Measurements from ENCODE around the gene ARHGAP20.

ARHGAP20 gene

DNA sequence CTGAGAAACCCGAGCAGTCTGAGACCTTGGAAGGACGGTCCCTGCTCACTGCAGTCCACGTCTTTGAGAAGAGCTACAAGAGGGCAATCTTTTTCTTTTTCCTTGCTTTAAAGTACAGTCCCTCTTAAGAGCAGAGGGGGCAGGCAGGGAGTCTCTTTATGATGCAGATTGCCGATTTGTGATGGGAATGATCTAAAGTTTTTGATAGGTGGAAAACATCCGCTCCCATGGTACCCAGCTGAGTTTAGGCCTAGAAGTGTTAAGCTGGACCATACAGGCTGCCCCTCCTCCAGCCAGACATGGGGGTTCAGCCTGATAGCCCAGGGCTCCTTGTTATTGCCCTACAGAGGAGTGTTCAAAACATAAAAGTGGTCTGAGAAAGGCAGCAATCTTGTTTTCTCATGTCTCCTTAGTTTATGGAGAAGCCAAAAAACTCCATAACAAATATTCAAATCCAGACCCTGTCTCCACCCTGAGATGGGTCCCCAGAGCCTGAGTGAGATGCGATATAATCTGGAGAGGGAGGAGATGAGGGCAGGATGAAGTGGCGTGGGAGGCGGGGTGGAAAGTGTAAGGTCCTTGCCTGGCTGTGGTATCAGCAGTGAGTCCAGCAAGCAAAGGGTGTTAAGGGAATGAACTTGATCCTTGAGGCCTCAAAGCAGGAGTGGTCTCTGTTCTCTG, 147.4 kb downstream of the ARHGAP20 start:
- no peak for DNase-seq

DNA sequence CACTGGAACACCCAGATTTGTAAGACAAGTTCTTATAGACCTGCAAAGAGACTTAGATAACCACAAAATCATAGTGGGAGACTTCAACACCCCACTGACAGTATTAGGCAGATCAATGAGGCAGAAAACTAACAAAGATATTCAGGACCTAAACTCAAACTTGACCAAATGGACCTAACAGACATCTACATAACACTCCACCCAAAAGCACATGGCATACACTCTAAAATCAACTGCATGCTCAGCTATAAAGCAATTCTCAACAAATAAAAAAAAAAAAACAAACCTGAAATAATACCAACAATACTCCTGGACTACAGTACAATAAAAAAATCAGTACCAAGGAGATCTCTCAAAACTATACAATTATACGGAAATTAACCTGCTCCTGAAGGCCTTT, 167.5 kb downstream of the ARHGAP20 start:
- Histone ChIP-seq H3K9me3 (peaks cover 0 to 6% (median 0%) of the 10 kb centered on the region in 3 donors), H3K4me1 (no peaks in the 10 kb centered on the region), H3K27me3 (no peaks in the 10 kb centered on the region), H3K27ac (no peak overlapping the region), H3K4me3 (no peak overlapping the region), H3K36me3 (no peaks in the 10 kb centered on the region)
- TF ChIP-seq, protein P1, sequence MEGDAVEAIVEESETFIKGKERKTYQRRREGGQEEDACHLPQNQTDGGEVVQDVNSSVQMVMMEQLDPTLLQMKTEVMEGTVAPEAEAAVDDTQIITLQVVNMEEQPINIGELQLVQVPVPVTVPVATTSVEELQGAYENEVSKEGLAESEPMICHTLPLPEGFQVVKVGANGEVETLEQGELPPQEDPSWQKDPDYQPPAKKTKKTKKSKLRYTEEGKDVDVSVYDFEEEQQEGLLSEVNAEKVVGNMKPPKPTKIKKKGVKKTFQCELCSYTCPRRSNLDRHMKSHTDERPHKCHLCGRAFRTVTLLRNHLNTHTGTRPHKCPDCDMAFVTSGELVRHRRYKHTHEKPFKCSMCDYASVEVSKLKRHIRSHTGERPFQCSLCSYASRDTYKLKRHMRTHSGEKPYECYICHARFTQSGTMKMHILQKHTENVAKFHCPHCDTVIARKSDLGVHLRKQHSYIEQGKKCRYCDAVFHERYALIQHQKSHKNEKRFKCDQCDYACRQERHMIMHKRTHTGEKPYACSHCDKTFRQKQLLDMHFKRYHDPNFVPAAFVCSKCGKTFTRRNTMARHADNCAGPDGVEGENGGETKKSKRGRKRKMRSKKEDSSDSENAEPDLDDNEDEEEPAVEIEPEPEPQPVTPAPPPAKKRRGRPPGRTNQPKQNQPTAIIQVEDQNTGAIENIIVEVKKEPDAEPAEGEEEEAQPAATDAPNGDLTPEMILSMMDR (IDR thresholded peaks at IDR 0.05) = no peak
- no peak for DNase-seq
- intact Hi-C loops (cut with DNase I; ENCODE audit: low total_unique reads) = no loop called here

More for the DNA sequence above, 147.4 kb downstream of the ARHGAP20 start:
- no peaks in the 10 kb centered on the region for H3K36me3 ChIP-seq
- no peak overlapping the region for H3K4me3 ChIP-seq
- H3K4me1 ChIP-seq = no peaks in the 10 kb centered on the region
- H3K27me3 ChIP-seq = no peaks in the 10 kb centered on the region
- intact Hi-C loops (cut with DNase I; ENCODE audit: low total_unique reads) = no loop called here
- no peaks in the 10 kb centered on the region for H3K9me3 ChIP-seq
- TF ChIP-seq, protein P1 (IDR thresholded peaks at IDR 0.05) = no peak
- no peak overlapping the region for H3K27ac ChIP-seq

- TF ChIP-seq, protein P1 (IDR thresholded peaks at IDR 0.05) = no peak
- Histone ChIP-seq H3K9me3 (no peaks in the 10 kb centered on the region), H3K27ac (no peak overlapping the region)
Measured at GRCh38 chr11:110538154-110538553, 174.1 kb downstream of the ARHGAP20 start.

DNA sequence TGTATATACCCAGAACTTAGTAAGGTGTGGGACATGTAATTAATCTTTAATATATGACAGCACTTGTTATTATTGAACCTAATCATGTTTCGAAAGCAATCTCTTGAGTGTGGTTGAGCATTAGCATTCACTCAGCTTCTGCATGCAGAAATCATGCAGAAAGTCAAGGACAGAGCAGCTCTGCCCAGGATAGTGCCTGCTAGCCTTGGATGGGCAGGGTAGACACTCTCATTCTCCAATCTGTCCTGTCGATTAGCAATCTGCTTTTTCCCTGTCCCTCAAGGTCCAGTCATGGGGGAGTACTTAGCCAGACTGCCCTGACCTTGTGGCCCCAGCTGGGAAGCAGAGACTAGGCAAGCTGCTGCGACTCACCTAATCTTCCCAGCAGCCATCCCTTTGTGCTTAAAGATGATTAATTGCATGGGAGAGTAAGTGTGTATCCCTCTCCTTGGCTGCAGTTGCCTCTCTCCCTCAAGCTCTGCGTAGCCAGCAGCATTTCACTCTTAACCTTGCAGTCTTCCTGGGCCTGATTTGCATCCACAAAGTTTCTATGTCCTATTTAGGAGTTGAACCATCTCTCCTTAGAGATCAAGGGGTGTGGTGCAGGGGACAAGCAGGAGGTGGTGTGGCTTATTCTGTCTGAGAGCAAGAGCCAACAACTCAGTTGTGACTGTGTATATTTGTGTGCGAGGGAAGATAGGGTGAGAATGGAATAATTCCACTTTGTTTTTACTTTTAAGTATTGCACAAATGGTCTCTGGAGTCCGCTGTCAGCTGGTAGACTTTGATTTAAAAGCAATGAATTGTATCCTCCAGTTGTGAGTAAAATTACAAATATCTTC, 181.1 kb downstream of the ARHGAP20 start:
- Histone ChIP-seq H3K4me1 (no peaks in the 10 kb centered on the region), H3K36me3 (no peaks in the 10 kb centered on the region), H3K27me3 (no peaks in the 10 kb centered on the region), H3K4me3 (no peak overlapping the region), H3K27ac (no peak overlapping the region), H3K9me3 (no peaks in the 10 kb centered on the region)
- TF ChIP-seq, protein P1 (IDR thresholded peaks at IDR 0.05) = no peak
- no peak for DNase-seq
- intact Hi-C loops (cut with DNase I; ENCODE audit: low total_unique reads) = no loop called here

More at GRCh38 chr11:110538154-110538553, 174.1 kb downstream of the ARHGAP20 start:
- no peak for DNase-seq
- Histone ChIP-seq H3K36me3 (no peaks in the 10 kb centered on the region), H3K4me1 (no peaks in the 10 kb centered on the region), H3K4me3 (no peak overlapping the region), H3K27me3 (no peaks in the 10 kb centered on the region)
- intact Hi-C loops (cut with DNase I; ENCODE audit: low total_unique reads) = no loop called here

- TF ChIP-seq, protein P1 (IDR thresholded peaks at IDR 0.05) = no peak
- Histone ChIP-seq H3K4me1 (no peaks in the 10 kb centered on the region), H3K4me3 (no peak overlapping the region), H3K36me3 (no peaks in the 10 kb centered on the region), H3K27ac (no peak overlapping the region), H3K9me3 (no peaks in the 10 kb centered on the region), H3K27me3 (no peaks in the 10 kb centered on the region)
- DNase-seq = no peak
- intact Hi-C loops (cut with DNase I; ENCODE audit: low total_unique reads) = no loop called here
Measured at GRCh38 chr11:110529043-110529442, 183.2 kb downstream of the ARHGAP20 start.
